ENCODE results near the gene AP3D1.

The AP3D1 gene

DNA sequence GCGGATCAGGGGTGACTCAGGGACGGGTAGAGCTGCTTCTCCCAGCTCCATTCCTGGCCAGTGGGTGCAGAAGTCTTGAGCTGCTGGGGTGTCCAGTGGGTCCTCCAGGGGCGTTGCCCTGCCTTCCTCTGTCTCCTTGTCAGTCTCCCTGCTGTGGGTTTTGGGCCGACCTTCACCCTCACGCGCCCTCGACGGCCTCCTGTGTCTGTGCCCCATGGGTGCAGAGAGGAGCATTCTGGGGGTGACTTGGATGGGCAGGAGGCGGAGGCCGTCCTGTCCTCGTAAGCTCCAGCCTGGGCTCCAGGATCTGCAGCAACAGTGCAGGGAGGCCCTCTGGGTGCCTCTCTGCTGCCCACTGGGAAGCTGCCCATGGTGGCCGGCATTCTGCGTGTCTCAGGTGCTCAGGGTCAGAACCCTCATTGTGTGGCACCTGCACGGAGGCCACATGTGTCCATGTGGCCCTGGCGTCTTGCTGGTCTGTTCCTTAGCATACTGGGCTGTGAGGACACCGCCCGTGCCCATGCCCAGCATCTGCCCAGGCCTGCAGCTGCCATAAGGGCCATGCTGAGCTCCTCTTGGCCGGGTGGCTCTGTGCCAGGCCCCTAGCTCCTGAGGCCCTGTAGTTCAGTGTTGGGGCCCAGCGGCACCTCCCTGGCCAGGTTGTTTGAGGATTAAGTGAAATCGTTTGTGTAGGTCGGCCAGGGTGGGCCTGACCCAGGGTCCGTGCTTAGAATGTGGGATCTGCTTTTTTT lies 29.7 kb upstream of the AP3D1 start:
- DNase-seq, result no peak

GRCh38 chr19:2180114-2180513 lies 28.7 kb upstream of the AP3D1 start:
- no peak for DNase-seq

DNA sequence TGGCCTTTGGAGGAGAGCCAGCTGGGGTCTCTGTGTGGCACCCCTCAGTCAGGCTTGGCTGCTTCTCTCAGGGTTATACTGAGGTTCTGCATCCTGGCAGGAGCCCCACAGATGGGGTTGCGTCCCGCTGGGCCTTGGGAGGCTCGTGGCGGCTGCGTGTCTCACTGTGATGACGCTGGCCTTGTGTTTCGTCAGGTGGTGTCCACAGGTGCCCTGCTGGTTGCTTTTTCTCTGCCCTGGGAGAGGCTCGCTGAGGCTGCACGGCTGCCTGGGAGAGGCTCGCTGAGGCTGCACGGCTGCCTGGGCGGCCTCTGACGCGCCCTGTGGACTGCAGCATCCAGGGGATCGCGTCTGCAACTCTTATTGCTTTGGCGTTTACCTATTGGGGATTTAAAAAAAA lies 27.7 kb upstream of the AP3D1 start:
- no peak for DNase-seq

- DNase-seq, result no peak
Observed at GRCh38 chr19:2176337-2176994, 25.1 kb upstream of the AP3D1 start.

- no peak for DNase-seq
Observed at GRCh38 chr19:2175742-2176141, 24.4 kb upstream of the AP3D1 start.

DNA sequence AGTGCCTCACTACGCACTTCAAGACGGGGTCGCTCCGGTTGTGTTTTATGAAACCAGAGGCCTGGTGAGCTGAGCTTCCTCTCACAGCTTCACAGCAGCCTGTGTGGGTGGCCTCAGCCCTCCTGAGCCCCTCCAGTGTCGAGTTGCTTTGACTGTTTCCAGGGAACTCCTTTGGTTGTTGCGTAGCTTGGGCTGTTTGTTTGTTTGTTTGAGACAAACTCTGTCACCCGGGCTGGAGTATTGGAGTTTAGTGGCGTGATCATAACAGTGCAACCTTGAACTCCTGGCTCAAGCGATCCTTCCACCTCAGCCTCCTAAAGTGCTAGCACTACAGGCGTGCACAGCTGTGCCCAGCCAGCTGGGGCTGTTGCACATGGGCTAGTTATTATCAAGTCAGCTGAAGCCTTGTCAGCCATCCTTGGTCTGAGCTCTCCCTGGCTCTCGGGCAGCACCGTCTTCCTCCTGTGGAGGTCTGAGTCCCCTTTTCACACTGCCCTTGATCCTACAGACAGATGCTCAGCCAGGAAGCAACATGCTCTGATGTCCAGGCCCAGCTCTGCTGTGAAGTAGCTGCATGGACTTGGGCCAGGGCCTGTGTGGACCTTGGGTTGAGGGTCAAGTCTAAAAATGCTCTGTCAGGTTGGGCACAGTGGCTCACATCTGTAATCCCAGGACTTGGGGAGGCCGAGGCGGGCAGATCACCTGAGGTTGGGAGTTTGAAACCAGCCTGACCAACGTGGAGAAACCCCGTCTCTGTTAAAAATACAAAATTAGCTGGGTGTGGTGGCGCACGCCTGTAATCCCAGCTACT lies 22.6 kb upstream of the AP3D1 start:
- DNase-seq, result no peak

- no peak for DNase-seq
Observed at GRCh38 chr19:2173388-2173766, 22.0 kb upstream of the AP3D1 start.

DNA sequence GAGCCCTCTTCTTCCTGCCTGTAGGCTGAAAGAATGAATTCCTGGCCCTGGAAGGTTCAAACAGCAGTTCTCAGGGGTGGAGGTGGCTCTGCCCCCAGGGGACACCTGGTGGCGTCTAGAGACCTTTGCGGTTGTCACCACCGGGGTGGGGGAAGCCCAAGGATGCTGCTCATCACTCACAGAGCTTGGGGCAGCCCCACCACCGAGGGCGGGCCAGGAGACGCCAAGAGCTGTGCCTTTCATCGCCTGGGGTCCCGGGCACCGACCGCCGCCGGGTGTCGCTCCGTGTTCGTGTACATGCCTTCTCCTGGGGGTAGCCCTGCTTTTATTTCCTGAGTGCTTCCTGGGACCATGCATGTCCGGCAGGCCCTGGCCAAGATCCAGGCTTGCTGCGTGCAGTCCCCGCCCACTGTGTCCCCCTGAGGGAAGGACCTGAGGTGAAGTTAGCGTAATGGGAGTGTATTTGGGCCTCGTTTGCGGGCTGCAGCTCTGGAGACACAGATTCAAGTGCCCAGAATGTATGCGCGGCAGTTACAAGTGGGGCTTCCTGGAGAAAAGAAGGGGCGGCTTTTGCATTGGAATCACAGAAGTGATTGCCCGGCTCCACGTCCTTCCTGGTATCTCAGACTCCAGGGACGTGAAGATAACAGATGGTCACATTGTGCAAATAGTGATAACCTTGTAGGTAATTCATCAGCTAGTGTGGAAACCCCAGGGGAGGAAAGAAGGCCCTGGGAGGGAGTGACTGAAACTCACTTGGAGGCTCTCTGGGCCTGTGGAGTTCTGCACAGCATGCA lies 20.2 kb upstream of the AP3D1 start:
- DNase-seq, result no peak

- DNase-seq, result no peak
Observed at GRCh38 chr19:2170987-2171348, 19.6 kb upstream of the AP3D1 start.

- DNase-seq, result no peak
Observed at GRCh38 chr19:2170219-2170618, 18.9 kb upstream of the AP3D1 start.

DNA sequence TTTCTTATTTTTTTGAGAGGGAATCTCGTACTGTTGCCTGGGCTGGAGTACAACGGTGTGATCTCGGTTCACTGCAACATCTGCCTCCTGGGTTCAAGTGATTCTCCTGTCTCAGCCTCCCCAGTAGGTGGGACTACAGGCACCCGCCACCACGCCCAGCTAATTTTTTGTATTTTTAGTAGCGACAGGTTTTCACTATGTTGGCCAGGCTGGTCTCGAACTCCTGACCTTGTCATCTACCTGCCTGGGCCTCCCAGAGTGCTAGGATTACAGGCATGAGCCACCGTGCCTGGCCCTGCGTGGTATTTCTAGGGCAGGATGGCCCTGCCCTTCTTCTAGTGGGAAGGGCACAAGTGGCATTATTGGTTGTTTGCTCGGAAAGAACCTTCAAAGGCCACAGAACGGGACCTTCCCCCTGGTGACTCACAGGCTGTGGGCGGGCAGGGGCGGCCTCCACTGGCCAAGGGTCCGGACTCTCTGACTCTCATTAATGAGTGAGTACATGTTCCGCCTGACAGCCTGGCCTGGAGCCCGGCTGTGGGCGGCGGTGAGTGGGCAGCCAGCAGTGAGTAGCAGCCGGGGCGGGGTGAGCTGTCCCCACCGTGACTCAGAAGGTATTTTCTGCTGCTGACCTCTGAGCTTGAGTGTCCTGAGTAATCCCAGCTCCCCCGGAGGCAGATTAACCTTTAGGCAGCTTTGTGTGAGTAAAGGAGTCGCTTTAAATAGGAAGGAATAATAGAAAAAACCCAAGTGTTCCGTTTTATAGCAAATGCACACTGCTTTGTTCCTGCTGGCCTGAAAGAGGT lies 17.5 kb upstream of the AP3D1 start:
- no peak for DNase-seq

- DNase-seq, result no peak
Observed at GRCh38 chr19:2167896-2168618, 16.7 kb upstream of the AP3D1 start.

- no peak for DNase-seq
Observed at GRCh38 chr19:2166741-2167738, 15.7 kb upstream of the AP3D1 start.

DNA sequence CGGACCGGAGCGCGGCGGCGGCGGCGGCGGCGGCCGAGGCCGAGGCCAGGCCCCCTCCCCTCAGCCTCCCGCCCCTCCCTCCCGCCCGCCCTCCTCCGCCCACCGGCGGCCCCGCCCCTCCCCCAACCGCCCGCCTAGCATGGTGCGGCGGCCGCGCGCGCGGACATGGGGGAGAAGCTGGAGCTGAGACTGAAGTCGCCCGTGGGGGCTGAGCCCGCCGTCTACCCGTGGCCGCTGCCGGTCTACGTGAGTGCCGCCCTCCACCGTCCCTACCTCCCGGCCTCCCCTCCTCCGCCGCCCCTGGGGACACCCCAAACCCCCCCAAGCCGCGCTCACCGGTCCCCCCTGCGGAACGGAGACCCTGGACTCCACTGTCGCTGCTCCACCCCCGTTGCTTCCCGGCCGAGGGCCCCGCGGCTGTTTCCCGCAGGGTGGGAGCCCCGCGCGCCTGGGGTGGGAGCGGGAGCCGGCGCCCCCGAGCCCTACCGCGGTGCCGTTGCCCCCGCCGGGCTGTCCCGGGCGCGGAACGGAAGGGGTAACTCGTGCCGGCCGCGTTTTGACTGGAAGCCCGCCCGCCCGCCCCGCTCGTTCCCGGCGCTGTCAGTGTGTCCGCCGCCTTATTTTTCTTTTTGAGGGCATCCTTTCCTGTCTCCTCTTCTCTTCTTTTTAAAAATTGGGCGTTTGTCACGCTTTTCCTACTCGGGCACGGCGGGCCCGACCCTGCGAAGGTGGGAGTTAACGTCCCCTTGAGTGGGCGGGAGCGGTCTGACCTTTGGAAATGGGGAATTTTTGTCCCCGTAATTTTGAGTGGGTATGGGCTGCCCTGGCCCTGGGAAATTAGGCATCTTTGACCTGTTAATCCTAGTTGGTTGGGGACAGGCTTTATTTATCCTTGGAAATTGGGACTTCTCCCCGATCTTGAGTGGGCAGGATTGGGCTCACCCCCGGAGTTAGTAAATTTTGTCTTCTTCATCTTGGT lies 12.9 kb upstream of the AP3D1 start:
- no peak for DNase-seq

- no peak for DNase-seq
Observed at GRCh38 chr19:2160379-2160778, 9.0 kb upstream of the AP3D1 start.

- no peak for DNase-seq
Observed at GRCh38 chr19:2157452-2157851, 6.1 kb upstream of the AP3D1 start.

- DNase-seq, result no peak
Observed at GRCh38 chr19:2154587-2155075, 3.3 kb upstream of the AP3D1 start.

DNA sequence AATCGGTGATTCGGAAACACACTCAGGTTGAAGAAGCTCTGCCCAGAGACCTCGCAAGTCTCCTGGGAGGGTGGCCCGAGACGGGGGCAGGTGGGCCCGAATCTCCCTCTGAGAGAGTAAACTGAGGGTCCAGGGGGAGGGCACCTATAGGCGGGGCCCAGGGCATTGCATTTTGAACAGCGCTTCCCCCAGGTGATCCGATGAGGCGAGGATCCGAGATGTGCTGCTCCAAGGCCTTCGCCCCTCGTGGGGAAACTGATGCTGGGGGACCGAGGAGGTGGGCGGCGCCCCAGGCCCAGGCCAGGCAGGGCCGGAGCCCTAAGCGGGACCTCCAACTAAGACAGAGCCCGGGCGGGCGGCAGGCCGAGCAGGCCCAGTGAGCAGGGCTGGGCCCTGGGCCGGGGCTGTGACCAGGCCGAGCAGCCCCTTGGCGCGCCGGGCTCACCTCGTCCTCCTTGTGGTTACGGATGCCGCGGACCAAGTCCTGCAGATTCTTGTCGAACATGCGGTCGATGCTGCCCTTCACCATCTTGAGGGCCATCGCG lies 500 bp downstream of the AP3D1 start:
- DNase-seq, result no peak

All from COR-L47 (cell line).